Natural killer cell (primary cell): ENCODE data around the gene NR2C2. TPM values are rescaled to one million over a fixed set of nuclear protein-coding genes. Genes with fewer than 3 reads are reported as not detected.

Experiments
- ATAC-seq, 3 donors: fragments of 150-1000 bp in 2 of 3; fragments of 200-7000 bp in 1 of 3; cut with Tn5 transposase; 1 replicate in 1 of 3; 2 replicates in 2 of 3; pipeline ENCODE4 v1.10.0; 2021; ENCODE audit warnings: mild to moderate bottlenecking in 2 of 3, moderate library complexity in 2 of 3
- DNase-seq, 2 donors: peaks; one replicate each; pipeline versions ENCODE4 v3.0.0 to v3.0.0-alpha.2; 2013 to 2021; ENCODE audit warnings: mixed read lengths in 1 of 2
- H3K27ac ChIP-seq: one replicate; pipeline ENCODE4 v1.5.1; 2013; ENCODE audit warnings: mild to moderate bottlenecking, low read length
- H3K27me3 ChIP-seq: one replicate; pipeline ENCODE4 v1.6.1; 2013; ENCODE audit warnings: low read length; ENCODE audit not compliant: control insufficient read depth, insufficient read depth
- H3K36me3 ChIP-seq: one replicate; pipeline ENCODE4 v1.6.1; 2013; ENCODE audit warnings: low read length; ENCODE audit not compliant: control insufficient read depth, insufficient read depth
- H3K4me1 ChIP-seq: one replicate; pipeline ENCODE4 v1.6.1; 2013; ENCODE audit warnings: low read length; ENCODE audit not compliant: control insufficient read depth, insufficient read depth
- H3K4me3 ChIP-seq: one replicate; pipeline ENCODE4 v1.5.1; 2013; ENCODE audit warnings: low read length
- H3K9me3 ChIP-seq: one replicate; pipeline ENCODE4 v1.6.1; 2013; ENCODE audit warnings: low read length; ENCODE audit not compliant: control insufficient read depth, insufficient read depth
- H3K27ac Mint-ChIP-seq, 2 donors: one replicate each; pipeline ENCODE4 v1.8.0; 2022; ENCODE audit warnings: mild to moderate bottlenecking in 2 of 2, mixed read lengths in 2 of 2, moderate library complexity in 1 of 2
- H3K27me3 Mint-ChIP-seq, 2 donors: one replicate each; pipeline ENCODE4 v1.8.0; 2022; ENCODE audit warnings: low read depth in 2 of 2, mixed read lengths in 2 of 2
- H3K36me3 Mint-ChIP-seq: one replicate; pipeline ENCODE4 v1.8.0; 2022; ENCODE audit warnings: mixed read lengths
- H3K4me1 Mint-ChIP-seq, 2 donors: one replicate each; pipeline ENCODE4 v1.8.0; 2022; ENCODE audit warnings: mixed read lengths in 2 of 2
- H3K4me3 Mint-ChIP-seq: one replicate; pipeline ENCODE4 v1.8.0; 2022; ENCODE audit warnings: mild to moderate bottlenecking, moderate library complexity, mixed read lengths
- H3K9me3 Mint-ChIP-seq, 2 donors: one replicate each; pipeline ENCODE4 v1.8.0; 2022; ENCODE audit warnings: mixed read lengths in 2 of 2
- WGBS: methylation state at CpG from one replicate; pipeline ENCODE4 v1.1.7; 2013; ENCODE audit warnings: missing lambda C conversion rate; ENCODE audit not compliant: insufficient coverage; 5-methylcytosine and 5-hydroxymethylcytosine counted together
- intact Hi-C: fragments of 100-400 bp; cut with micrococcal nuclease; formaldehyde crosslinking; loops from one replicate; pipeline ENCODE4 v1.14.2; 2022
- total RNA-seq, 4 donors: library from RNA; stranded (reverse); fragments of 120-200 nt in 1 of 4; gene quantifications; one replicate each; pipeline versions ENCODE4 v1.2.3 to v1.2.4, GENCODE V29; 2013 to 2022
- TF ChIP-seq, protein P1 (sequence below): fragments of 200-600 bp; IDR thresholded peaks from one replicate; pipeline ENCODE4 v1.8.0; 2022; ENCODE audit warnings: antibody characterized with exemption

NR2C2 gene
- total RNA-seq, 3 donors from 2014 or later (not counting 1 experiment from before 2014, with no cell fraction given) = 70.4 to 94.3 (median 81.6) TPM

DNA sequence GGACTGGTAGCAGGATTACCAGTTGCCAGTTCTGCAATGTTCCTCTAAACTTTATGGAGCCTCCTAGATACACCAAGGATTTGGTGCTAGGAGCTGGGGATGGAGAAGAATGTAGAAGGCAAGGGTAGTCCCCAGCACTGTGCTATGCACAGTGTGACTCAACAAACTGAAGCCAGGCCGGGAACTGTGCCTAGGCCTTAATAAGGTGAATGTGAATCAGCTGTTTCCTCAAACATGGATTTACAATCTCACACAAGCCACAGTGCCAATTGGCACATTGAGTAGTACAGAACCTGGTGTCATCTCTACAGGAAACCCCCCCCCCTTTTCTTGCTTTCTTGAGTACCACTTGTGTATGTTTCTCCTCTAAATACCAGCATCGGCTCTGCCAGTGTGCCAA lies 85.3 kb downstream of the NR2C2 start:
- no peak overlapping the region for H3K27ac Mint-ChIP-seq

DNA sequence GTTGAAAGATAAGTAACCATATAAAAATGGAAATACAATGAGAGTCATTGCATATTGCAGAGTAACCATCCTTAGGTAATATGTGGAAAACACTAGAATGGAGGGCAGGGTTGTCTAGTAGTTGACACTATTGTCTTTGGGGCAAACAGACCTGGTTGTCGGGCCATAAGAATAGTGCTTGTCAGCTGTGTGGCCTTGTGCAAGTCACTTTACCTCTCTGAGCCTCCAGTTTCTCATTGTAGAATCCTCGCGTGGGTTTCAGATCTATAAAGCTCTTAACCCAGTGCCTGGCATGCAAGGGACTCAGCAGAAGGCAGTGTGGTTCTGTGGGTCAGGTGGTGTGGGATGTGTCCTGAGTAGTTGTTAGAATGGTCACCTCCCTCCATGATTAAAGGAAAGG lies 85.7 kb downstream of the NR2C2 start:
- H3K27me3 Mint-ChIP-seq = no peaks in the 10 kb centered on the region
- no peak overlapping the region for H3K4me3 Mint-ChIP-seq
- DNase-seq (no peak), ATAC-seq (no peak)
- Histone ChIP-seq H3K9me3 (no peaks in the 10 kb centered on the region), H3K27ac (no peak overlapping the region), H3K4me1 (no peaks in the 10 kb centered on the region), H3K4me3 (no peak overlapping the region), H3K36me3 (peaks cover 73% of the 10 kb centered on the region), H3K27me3 (no peaks in the 10 kb centered on the region)
- H3K36me3 Mint-ChIP-seq = peaks cover 6% of the 10 kb centered on the region
- WGBS = 89% methylated on average over 3 of the region's 3 CpGs
- H3K9me3 Mint-ChIP-seq = no peaks in the 10 kb centered on the region
- TF ChIP-seq, protein P1, sequence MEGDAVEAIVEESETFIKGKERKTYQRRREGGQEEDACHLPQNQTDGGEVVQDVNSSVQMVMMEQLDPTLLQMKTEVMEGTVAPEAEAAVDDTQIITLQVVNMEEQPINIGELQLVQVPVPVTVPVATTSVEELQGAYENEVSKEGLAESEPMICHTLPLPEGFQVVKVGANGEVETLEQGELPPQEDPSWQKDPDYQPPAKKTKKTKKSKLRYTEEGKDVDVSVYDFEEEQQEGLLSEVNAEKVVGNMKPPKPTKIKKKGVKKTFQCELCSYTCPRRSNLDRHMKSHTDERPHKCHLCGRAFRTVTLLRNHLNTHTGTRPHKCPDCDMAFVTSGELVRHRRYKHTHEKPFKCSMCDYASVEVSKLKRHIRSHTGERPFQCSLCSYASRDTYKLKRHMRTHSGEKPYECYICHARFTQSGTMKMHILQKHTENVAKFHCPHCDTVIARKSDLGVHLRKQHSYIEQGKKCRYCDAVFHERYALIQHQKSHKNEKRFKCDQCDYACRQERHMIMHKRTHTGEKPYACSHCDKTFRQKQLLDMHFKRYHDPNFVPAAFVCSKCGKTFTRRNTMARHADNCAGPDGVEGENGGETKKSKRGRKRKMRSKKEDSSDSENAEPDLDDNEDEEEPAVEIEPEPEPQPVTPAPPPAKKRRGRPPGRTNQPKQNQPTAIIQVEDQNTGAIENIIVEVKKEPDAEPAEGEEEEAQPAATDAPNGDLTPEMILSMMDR = no peak
- intact Hi-C loops = no loop called here
- H3K4me1 Mint-ChIP-seq = no peaks in the 10 kb centered on the region
- H3K27ac Mint-ChIP-seq = no peak overlapping the region

More for the DNA sequence above, 85.3 kb downstream of the NR2C2 start:
- intact Hi-C loops = no loop called here
- no peaks in the 10 kb centered on the region for H3K27me3 ChIP-seq
- ATAC-seq = no peak
- no peak for DNase-seq
- H3K27ac ChIP-seq = no peak overlapping the region
- Mint-ChIP-seq H3K4me3 (no peak overlapping the region), H3K4me1 (no peaks in the 10 kb centered on the region), H3K36me3 (peaks cover 11% of the 10 kb centered on the region), H3K9me3 (no peaks in the 10 kb centered on the region), H3K27me3 (no peaks in the 10 kb centered on the region)
- H3K4me1 ChIP-seq = no peaks in the 10 kb centered on the region
- H3K4me3 ChIP-seq = no peak overlapping the region
- H3K9me3 ChIP-seq = no peaks in the 10 kb centered on the region
- 100% methylated on average over 2 of the region's 2 CpGs for WGBS
- H3K36me3 ChIP-seq = peaks cover 70% of the 10 kb centered on the region
- TF ChIP-seq, protein P1 = no peak

DNA sequence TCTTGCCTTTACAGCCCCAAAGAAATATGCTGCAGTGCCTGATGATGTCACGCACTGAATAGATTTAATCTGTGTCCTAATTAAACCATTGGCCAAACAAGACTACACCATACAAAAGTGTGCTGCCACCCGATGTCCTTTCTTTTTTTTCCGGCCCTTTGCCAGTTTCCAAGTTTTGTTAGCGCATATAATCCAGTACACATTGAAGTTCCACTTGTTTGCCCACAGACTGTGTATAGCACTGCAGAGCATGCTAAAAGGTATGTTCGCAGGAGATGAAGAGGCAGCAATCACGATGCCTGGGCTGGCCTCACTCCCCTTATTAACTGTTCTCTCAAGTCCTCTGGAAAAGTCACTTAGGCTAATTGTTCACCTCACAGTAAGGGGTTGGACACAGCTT lies 90.9 kb downstream of the NR2C2 start:
- ATAC-seq (no peak), DNase-seq (no peak)
- no peak overlapping the region for H3K4me3 Mint-ChIP-seq
- Histone ChIP-seq H3K27ac (no peak overlapping the region), H3K9me3 (no peaks in the 10 kb centered on the region), H3K36me3 (peaks cover 73% of the 10 kb centered on the region), H3K4me1 (no peaks in the 10 kb centered on the region), H3K4me3 (no peak overlapping the region), H3K27me3 (no peaks in the 10 kb centered on the region)
- TF ChIP-seq, protein P1 = no peak
- no peaks in the 10 kb centered on the region for H3K9me3 Mint-ChIP-seq
- no peaks in the 10 kb centered on the region for H3K27me3 Mint-ChIP-seq
- H3K4me1 Mint-ChIP-seq = no peaks in the 10 kb centered on the region
- 96% methylated on average over 6 of the region's 6 CpGs for WGBS
- no peak overlapping the region for H3K27ac Mint-ChIP-seq
- H3K36me3 Mint-ChIP-seq = peaks cover 9% of the 10 kb centered on the region
- intact Hi-C loops = no loop called here

DNA sequence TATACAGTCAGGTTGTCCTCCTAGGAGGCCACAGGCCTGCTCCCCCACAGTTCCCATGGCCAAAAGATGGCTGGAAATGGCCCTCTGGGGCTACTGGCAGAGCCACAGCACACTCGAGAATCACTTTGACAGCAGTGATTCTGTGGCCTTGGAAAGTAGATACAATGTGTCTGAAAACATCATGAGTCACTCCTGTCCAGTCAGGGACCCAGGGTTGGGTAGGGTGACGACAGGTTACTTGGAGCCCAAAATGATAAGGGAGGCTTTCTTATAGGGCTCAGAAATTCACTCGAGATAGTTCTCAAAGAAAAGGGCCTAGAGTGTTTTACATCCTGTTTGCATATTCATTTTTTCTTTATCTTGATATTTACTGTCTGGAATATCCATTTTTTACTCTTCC lies 93.5 kb downstream of the NR2C2 start:
- no peak for ATAC-seq
- H3K27ac ChIP-seq = no peak overlapping the region
- WGBS = 98% methylated on average over 2 of the region's 3 CpGs

More for the DNA sequence above, 93.5 kb downstream of the NR2C2 start:
- Mint-ChIP-seq H3K36me3 (peaks cover 9% of the 10 kb centered on the region), H3K27me3 (no peaks in the 10 kb centered on the region), H3K4me1 (no peaks in the 10 kb centered on the region), H3K9me3 (no peaks in the 10 kb centered on the region), H3K27ac (no peak overlapping the region), H3K4me3 (no peak overlapping the region)
- TF ChIP-seq, protein P1 = no peak
- no peak for DNase-seq
- Histone ChIP-seq H3K36me3 (peaks cover 76% of the 10 kb centered on the region), H3K27me3 (no peaks in the 10 kb centered on the region), H3K4me1 (no peaks in the 10 kb centered on the region), H3K4me3 (no peak overlapping the region), H3K9me3 (no peaks in the 10 kb centered on the region)
- intact Hi-C loops = no loop called here
